Stimulated activated CD4-positive, alpha-beta T cell treated with anti-CD3 and anti-CD28 coated beads, Interleukin-2, amount 100 ng/mL, for 24 hours (primary cell): Measurements from ENCODE around the gene IRF2.
"Not testable (repeated sequence)": the region's sequence is repeated elsewhere in the genome, so short reads cannot be mapped to it uniquely, and the experiment has no call there.

Source experiments
- DNase-seq, 2 donors: peaks; one replicate each; pipeline ENCODE4 v3.0.0-alpha.2; 2020

The IRF2 gene

GRCh38 chr4:184385705-184386141 lies 88.6 kb downstream of the IRF2 start:
- no peak for DNase-seq

GRCh38 chr4:184384810-184385557 lies 89.4 kb downstream of the IRF2 start:
- no peak for DNase-seq

- no peak for DNase-seq
Measured at GRCh38 chr4:184384056-184384809, 90.1 kb downstream of the IRF2 start.

- DNase-seq = no peak
Measured at GRCh38 chr4:184383497-184384055, 90.8 kb downstream of the IRF2 start.

GRCh38 chr4:184382189-184382846 lies 92.0 kb downstream of the IRF2 start:
- no peak for DNase-seq

- DNase-seq = no peak
Measured at GRCh38 chr4:184380707-184381106, 93.6 kb downstream of the IRF2 start.

- not testable (repeated sequence) for DNase-seq
Measured at GRCh38 chr4:184380214-184380613, 94.1 kb downstream of the IRF2 start.

GRCh38 chr4:184376923-184377322 lies 97.4 kb downstream of the IRF2 start:
- no peak for DNase-seq

GRCh38 chr4:184376126-184376838 lies 98.1 kb downstream of the IRF2 start:
- no peak for DNase-seq

- DNase-seq = not testable (repeated sequence)
Measured at GRCh38 chr4:184375623-184376022, 98.7 kb downstream of the IRF2 start.

GRCh38 chr4:184375027-184375426 lies 99.3 kb downstream of the IRF2 start:
- no peak for DNase-seq

GRCh38 chr4:184373886-184374405 lies 100.4 kb downstream of the IRF2 start:
- DNase-seq = no peak

- DNase-seq = no peak
Measured at GRCh38 chr4:184371390-184371787, 103.0 kb downstream of the IRF2 start.

GRCh38 chr4:184370711-184371389 lies 103.5 kb downstream of the IRF2 start:
- no peak for DNase-seq

- no peak for DNase-seq
Measured at GRCh38 chr4:184369871-184370270, 104.5 kb downstream of the IRF2 start.

GRCh38 chr4:184368731-184369130 lies 105.6 kb downstream of the IRF2 start:
- DNase-seq = no peak

GRCh38 chr4:184368290-184368689 lies 106.1 kb downstream of the IRF2 start:
- DNase-seq = no peak

GRCh38 chr4:184364100-184364921 lies 110.0 kb downstream of the IRF2 start:
- DNase-seq = no peak

- DNase-seq = no peak
Measured at GRCh38 chr4:184363258-184363657, 111.1 kb downstream of the IRF2 start.

GRCh38 chr4:184362396-184362795 lies 112.0 kb downstream of the IRF2 start:
- DNase-seq = no peak

- no peak for DNase-seq
Measured at GRCh38 chr4:184361443-184361842, 112.9 kb downstream of the IRF2 start.
